GM12892 (cell line): Measurements from ENCODE around the gene ZNF774. TPM values are rescaled to one million over a fixed set of nuclear protein-coding genes. Genes with fewer than 3 reads are reported as not detected.
"Not testable (repeated sequence)": the region's sequence is repeated elsewhere in the genome, so short reads cannot be mapped to it uniquely, and the experiment has no call there.

ENCODE experiments used
- DNase-seq: peaks from one replicate; pipeline ENCODE4 v3.0.0; 2011; ENCODE audit not compliant: insufficient read length
- FAIRE-seq: peaks from 2 replicates; lab custom pipeline; 2011; peaks lifted over from hg19 to GRCh38; lab: Jason Lieb, UNC
- POLR2A ChIP-seq: IDR thresholded peaks from 2 replicates; pipeline ENCODE4 v1.6.1; 2011; ENCODE audit warnings: low read depth, low read length, control low read depth
- POLR2AphosphoS5 ChIP-seq: IDR thresholded peaks from 2 replicates; pipeline ENCODE4 v1.6.1; 2011; ENCODE audit warnings: low read depth, low read length, control low read depth
- TAF1 ChIP-seq: IDR thresholded peaks from 2 replicates; pipeline ENCODE4 v1.6.1; 2011; ENCODE audit warnings: low read depth, mild to moderate bottlenecking, control low read depth, low read length, borderline replicate concordance
- polyA plus RNA-seq: library from polyadenylated mRNA; unstranded; fragments of >200 nt; gene quantifications from one replicate; pipeline ENCODE4 v1.2.1, GENCODE V29; 2012; ENCODE audit warnings: missing spikeins, inconsistent platforms; ENCODE audit not compliant: missing spikeins

The ZNF774 gene
- 2.6 TPM for polyA plus RNA-seq

DNA sequence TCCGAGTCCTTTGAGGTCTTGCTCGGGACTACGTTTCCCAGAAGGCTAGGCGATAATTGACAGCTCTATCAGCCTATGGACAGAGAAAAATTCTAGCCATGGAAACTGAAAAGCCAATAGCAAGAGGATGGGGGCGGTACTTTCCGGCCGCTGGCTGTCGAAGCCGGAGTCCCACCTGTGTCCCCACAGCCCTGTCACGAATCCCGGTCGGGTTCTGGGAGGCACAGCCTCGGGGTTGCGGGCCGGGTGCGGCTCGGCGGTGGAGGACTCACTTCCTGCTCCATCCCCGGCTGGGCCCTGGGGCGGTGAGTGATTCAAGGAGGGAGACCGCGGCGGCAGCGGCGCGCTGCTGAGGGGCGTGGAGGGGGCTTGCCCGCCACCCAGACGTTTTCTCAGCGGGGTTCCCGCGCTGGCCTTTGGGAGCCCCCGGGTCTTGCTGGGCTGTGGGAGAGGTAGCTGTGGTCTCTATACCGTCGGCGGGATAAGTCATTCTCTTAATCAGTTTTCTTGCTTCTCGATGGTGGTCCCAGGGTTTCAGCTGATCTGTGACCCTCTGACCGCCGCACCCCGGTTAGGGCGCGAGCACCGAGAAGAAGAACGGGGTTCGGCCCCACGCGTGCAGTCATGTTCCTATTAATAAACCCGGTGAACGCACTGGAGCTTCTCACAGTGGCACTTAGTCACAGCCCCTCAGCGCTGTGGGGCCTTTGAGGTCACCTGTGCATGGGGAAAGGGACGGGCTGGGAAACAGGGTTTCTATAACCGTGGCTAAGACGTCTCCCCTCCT, at the start of gene ZNF774:
Gene ZNF774, plus strand, starts transcription at position 178 of the 787 bp plus-strand sequence. CDS start 2,377 bp downstream, outside the sequence.
- FAIRE-seq (peak; percentile 97), DNase-seq (peak; percentile 96)
- TF ChIP-seq POLR2AphosphoS5 (no peak), POLR2A (no peak; the same call in 1 of the 2 replicates), TAF1 (no peak)

DNA sequence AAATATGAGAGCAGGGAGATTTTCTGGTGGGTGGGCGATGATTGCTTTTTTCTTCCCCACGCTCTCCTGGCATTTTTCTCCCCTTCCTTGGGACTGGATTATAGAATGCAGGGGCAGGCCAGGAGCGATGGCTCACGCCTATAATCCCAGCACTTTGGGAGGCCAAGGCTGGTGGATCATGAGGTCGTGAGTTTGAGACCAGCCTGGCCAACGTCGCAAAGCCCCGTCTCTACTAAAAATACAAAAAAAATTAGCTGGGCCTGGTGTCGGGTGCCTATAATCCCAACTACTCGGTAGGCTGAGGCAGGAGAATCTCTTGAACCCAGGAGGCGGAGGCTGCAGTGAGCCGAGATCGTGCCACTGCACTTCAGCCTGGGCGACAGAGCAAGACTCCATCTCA, 46.7 kb upstream of the ZNF774 start:
- DNase-seq, FAIRE-seq: not testable (repeated sequence)

DNA sequence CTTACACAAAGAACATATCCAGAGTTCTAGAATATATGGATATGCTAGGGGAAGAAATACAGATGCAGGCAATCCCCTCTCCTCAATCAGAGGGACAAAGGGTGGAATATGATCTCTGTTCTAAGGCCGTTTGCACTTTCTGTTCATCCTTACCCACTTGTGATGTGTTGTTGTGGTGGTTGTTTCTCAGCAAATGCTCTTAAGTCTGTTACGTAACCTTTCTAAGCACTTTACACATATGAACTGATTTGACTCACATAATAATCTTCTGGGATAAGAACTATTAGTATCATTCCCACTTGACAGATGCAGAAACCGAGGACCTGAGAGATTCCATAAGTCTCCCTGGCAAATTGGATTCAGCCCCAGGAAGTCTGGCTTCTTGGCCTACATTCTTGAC, 46.2 kb upstream of the ZNF774 start:
- no peak for FAIRE-seq
- no peak for DNase-seq
- TF ChIP-seq POLR2A, result no peak
- no peak for TF ChIP-seq POLR2AphosphoS5
- no peak for TF ChIP-seq TAF1

- DNase-seq (no peak), FAIRE-seq (peak; percentile 83)
- no peak for TF ChIP-seq POLR2AphosphoS5
- TF ChIP-seq POLR2A, result peak; percentile 33; the same call in 1 of the 2 replicates
Measured at GRCh38 chr15:90306560-90306959, 45.5 kb upstream of the ZNF774 start.

DNA sequence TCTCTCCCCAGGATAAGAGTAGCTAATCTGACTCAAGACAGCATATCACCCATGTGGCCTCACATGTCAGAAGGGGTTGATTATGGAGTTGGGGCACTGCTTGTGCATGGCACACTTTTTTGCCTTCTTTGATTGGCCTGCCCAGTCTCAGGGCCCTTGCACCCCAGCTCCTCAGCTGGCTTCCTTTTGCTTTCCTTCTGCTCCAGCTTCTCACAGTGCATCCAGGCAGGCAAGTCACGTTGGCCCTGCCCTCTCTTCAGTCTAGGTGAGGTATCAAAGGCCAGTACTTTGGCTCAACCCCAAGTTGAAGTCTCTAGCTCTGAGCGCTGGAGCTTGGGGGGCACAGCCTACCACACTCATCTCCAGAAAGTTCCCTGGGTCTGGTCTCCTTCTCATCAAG, 44.4 kb upstream of the ZNF774 start:
- no peak for FAIRE-seq
- TF ChIP-seq POLR2AphosphoS5 (no peak), POLR2A (no peak), TAF1 (no peak)
- no peak for DNase-seq

DNA sequence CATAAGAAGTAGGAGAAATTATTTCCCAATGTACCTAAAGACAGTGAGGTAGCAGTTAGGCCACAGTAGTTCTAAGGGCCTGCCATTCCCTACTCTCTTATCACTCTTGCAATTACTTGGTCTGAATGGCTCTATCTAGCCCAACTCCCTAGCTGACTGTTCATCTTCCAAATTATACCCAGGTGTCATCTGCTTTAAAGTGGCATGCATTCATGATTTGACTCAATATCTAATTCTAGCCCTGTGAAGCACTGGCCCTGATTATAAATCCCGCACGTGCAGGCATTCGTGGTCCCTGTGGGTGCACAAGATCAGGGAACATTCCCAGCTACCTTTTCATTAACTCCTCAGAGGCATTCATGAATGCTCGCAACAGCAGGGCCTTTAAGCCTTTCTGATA, 43.1 kb upstream of the ZNF774 start:
- DNase-seq, result no peak
- FAIRE-seq, result no peak
- TF ChIP-seq TAF1 (no peak), POLR2AphosphoS5 (no peak), POLR2A (no peak)

DNA sequence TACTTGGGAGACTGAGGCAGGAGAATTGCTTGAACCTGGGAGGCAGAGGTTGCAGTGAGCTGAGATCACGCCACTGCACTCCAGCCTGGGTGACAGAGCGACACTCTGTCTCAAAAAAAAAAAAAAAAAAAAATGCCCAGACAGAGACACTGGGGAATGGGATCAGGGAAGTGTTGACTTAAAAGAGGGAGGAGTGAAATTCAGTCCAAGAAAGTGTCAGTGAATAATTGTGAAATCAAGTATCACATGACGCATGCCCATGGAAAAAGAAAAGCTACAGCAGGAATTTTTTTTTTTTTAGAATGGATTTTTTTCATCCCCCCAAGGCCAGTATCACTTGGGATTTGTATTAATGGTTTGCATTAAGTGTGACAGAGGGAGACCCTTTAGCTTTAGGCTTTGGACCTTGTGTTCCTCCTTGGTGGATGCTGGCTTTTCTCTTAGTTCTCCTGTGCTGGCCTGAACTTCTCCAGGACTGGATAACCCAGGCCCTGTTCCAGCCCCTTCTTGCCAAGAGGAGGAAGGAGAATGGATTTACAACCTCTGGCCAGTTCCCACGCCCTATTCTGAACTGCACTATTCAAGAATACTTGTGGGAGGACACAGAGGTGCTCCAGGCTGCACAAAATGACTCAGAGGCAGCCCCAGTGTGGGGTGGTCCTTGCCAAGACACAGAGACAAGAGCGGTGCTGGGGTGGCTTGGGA, 36.7 kb upstream of the ZNF774 start:
- DNase-seq (no peak), FAIRE-seq (no peak)
- TF ChIP-seq POLR2AphosphoS5 (no peak), TAF1 (no peak), POLR2A (no peak)

DNA sequence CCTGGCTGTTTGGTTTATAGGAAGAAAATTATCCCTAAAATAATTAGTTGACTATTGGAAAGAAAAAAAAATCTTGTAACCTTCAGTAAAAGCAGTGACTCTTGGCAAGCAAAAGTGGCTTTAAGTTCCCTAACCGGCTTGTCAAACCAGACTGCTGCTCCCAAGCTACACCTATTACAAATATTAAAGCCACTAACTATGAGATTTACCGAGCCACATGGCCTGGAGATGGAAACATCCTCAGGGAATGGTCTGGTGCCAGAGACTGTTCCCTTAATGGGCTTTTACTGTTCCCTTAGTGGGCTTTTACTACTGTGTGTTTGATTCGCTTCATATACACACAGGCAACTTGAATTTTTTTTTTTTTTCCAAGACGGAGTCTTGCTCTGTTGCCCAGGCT, 35.9 kb upstream of the ZNF774 start:
- FAIRE-seq (no peak), DNase-seq (no peak)
- TF ChIP-seq POLR2A, result no peak
- TF ChIP-seq TAF1, result no peak
- TF ChIP-seq POLR2AphosphoS5, result no peak

- FAIRE-seq (no peak), DNase-seq (no peak)
- TF ChIP-seq POLR2A (no peak), TAF1 (no peak), POLR2AphosphoS5 (no peak)
Measured at GRCh38 chr15:90318591-90318990, 33.5 kb upstream of the ZNF774 start.

DNA sequence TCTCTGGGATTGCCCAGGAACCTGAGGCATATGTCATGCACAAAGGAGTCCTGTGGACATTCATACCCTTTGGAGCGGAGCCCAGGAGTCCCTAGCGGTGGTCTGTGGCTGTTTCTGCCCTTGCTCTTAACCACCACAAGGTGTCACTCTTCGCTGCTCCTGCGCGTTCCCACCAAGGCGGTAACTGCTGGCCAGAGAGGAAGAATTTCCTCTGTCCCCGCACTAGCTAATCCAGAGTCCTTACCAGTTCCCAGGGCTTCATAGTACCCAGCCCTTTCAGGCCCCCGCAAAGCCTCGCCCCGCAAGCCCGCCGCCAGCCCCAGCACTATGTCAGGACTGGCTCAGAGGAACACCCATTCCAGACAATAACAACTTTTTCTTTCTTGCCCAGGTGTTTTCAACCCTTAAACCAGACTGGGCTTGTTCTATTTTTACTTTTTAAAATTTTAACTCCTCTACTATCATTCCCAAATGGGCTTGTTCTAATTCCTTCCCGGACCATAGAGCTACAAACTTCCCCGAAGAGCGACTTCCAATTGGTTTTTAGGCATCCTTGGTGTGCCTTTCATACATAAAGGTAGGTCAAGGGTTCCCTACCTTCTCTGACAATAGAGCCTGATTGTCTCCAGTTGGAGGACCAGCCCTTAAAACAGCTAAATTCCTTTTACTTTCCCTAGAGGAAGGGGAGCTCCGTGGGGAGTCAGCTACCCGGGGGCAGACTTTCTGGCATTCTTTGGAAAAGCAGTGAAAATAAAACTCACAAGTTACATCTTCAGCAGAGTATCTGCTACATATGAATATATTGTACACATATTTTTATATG, 31.8 kb upstream of the ZNF774 start:
- peak; percentile 62 for DNase-seq
- TF ChIP-seq POLR2A (no peak), TAF1 (no peak), POLR2AphosphoS5 (no peak)
- FAIRE-seq, result peak; percentile 85

DNA sequence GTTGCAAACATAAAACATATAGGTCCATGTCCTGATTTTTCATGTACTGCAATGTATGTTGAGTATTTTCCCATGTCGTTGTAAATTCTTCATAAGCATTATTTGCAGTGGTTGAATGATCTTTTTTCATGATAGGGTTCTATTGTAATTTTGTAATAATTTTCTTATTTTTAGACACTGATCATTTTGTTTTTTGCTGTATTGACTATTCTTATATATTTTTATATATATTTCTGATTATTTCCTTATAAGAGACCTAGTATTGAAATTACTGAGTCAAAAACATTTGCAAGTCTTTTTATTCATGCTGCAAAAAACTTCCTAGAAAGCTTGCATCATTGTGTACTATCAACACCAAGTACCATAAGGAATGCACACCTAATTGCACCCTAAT, 31.2 kb upstream of the ZNF774 start:
- FAIRE-seq (no peak), DNase-seq (no peak)
- no peak for TF ChIP-seq POLR2A
- no peak for TF ChIP-seq POLR2AphosphoS5
- no peak for TF ChIP-seq TAF1

DNA sequence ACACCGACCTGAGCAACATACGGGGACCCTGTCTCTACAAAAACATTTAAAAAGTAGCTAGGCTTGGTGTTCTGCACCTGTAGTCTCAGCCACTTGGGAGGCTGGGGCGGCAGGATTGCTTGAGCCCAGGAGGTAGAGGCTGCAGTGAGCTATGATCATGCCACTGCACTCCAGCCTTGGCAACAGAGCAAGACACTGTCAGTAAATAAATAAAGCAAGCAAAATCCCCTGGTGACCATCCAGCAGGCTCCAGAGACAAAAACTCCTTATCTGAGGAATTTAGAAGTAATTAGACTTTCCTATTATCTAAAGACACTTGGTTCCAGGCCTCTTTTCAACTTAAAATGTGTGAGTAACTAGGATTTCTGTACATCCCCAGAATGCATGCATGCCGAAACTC, 29.5 kb upstream of the ZNF774 start:
- FAIRE-seq (no peak), DNase-seq (no peak)
- no peak for TF ChIP-seq POLR2AphosphoS5
- no peak for TF ChIP-seq POLR2A
- TF ChIP-seq TAF1, result no peak
